Heart left ventricle (tissue), 16 donors: ENCODE measurements around the gene ASB2. TPM values are rescaled to one million over a fixed set of nuclear protein-coding genes. Genes with fewer than 3 reads are reported as not detected.

Experiments used
- ATAC-seq, 4 donors: fragments of 200-7000 bp; cut with Tn5 transposase; one replicate each; pipeline ENCODE4 v1.9.1; 2020 to 2022; ENCODE audit warnings: moderate library complexity in 4 of 4, mild to moderate bottlenecking in 3 of 4, moderate number of reproducible peaks in 1 of 4
- DNase-seq, 5 donors: peaks; one replicate each; pipeline ENCODE4 v3.0.0-alpha.2; 2020
- H3K27ac ChIP-seq, 12 donors: fragments of 200-600 bp; sonication (generic) in 4 of 12; one replicate each; pipeline versions ENCODE4 v1.5.0 to v1.8.0; 2016 to 2022; ENCODE audit warnings: mild to moderate bottlenecking in 2 of 12
- H3K27me3 ChIP-seq, 9 donors: fragments of 200-600 bp; sonication (generic) in 2 of 9; one replicate each; pipeline versions ENCODE4 v1.5.1 to v1.8.0; 2016 to 2022; ENCODE audit warnings: mild to moderate bottlenecking in 3 of 9
- H3K36me3 ChIP-seq, 9 donors: fragments of 200-600 bp; sonication (generic) in 2 of 9; one replicate each; pipeline versions ENCODE4 v1.5.0 to v1.8.0; 2018 to 2022; ENCODE audit warnings: mild to moderate bottlenecking in 2 of 9
- H3K4me1 ChIP-seq, 12 donors: fragments of 200-600 bp; sonication (generic) in 4 of 12; one replicate each; pipeline versions ENCODE4 v1.5.0 to v1.8.0; 2016 to 2022; ENCODE audit warnings: mild to moderate bottlenecking in 3 of 12
- H3K4me3 ChIP-seq, 12 donors: fragments of 200-600 bp; sonication (generic) in 4 of 12; one replicate each; pipeline versions ENCODE4 v1.5.0 to v1.8.0; 2017 to 2022; ENCODE audit warnings: mild to moderate bottlenecking in 9 of 12, moderate library complexity in 4 of 12
- H3K9me3 ChIP-seq, 12 donors: fragments of 200-600 bp; sonication (generic) in 4 of 12; one replicate each; pipeline versions ENCODE4 v1.5.0 to v1.8.0; 2016 to 2022; ENCODE audit warnings: mild to moderate bottlenecking in 1 of 12
- CTCF ChIP-seq, 12 donors: fragments of 200-600 bp; sonication (generic) in 4 of 12; IDR thresholded peaks; one replicate each; pipeline versions ENCODE4 v1.5.0 to v1.8.0; 2018 to 2022; ENCODE audit warnings: antibody characterized with exemption in 12 of 12, mild to moderate bottlenecking in 5 of 12
- POLR2A ChIP-seq, 2 donors: fragments of 450-650 bp; IDR thresholded peaks; one replicate each; pipeline ENCODE4 v1.6.1; 2017; ENCODE audit warnings: antibody characterized with exemption in 2 of 2, mild to moderate bottlenecking in 2 of 2, moderate library complexity in 2 of 2
- WGBS, 4 donors: extraction: QIAGEN DNeasy Blood & Tissue Kit in 2 of 4; methylation state at CpG; one replicate each; pipeline versions ENCODE4 v1.1.5 to v1.1.7; 2013 to 2018; 5-methylcytosine and 5-hydroxymethylcytosine counted together
- intact Hi-C, 10 donors: fragments of 100-400 bp; cut with DNase I; formaldehyde crosslinking; loops; one replicate each; pipeline versions ENCODE4 v1.11.1 to v1.14.2; 2022
- polyA plus RNA-seq, 2 donors: library from polyadenylated mRNA; stranded (reverse); fragments of 200-250 nt; gene quantifications; one replicate each; pipeline ENCODE4 v1.2.3, GENCODE V29; 2013
- total RNA-seq, 9 donors: library from RNA; depleted of rRNA in 2 of 9; stranded (reverse); fragments of >200 nt in 2 of 9; fragmentation: NEBNext Ultra II Directional in 3 of 9; extraction: Animal tissue kit (Norgen Biotek cat#: 25700) in 3 of 9; gene quantifications; one replicate each; pipeline versions ENCODE4 v1.1.0 to v1.2.4, GENCODE V29; 2016 to 2023
- donor health status: ischemic (EF 13 %, LVEDD 7.1; RV severe dilation, severe dysfunction).
- donor health status: healthy with polysubstance abuse.
- donor health status: DM: no; HTN: yes; CAD: no.
- donor health status: DM: no; HTN: no; CAD: no.
- donor health status: ischemic (EF 25% LVEDD 6.9; RV normal size, moderate dysfunction).
- donor health status: ischemic (EF 25% LVEDD 5.7; RV mildly dilated, moderate dysfunction).
- donor health status: healthy.
- donor health status: DM: yes; HTN: yes; CAD: no.
- donor health status: ischemic (EF 35%, LVEDD 5.7; RV mildly dilated, moderate dysfunction).
- donor health status: nonischemic (EF 11% LVEDD 7.7; RV severe dilation, severe dysfunction).
- donor health status: DM: yes; HTN: yes; CAD: no.
- donor health status: PGD.
- donor health status: ischemic (EF 29% LVEDD 5.4; RV normal size, mild dysfunction).
- donor health status: nonischemic (EF 23%, LVEDD 6.1; RV moderate dilation, normal function).

The ASB2 gene
- total and polyA plus RNA-seq, 11 donors = 22.4 to 411 (median 166) TPM

GRCh38 chr14:93974299-93974698, 2.1 kb downstream of the ASB2 start:
- Histone ChIP-seq H3K36me3 (peaks cover 0 to 2% (median 0%) of the 10 kb centered on the region in 9 donors), H3K9me3 (no peaks in the 10 kb centered on the region), H3K4me1 (peaks cover 0 to 86% (median 34%) of the 10 kb centered on the region in 12 donors), H3K4me3 (peak overlapping the region in 11 of 12 donors; percentile 30 to 62 (median 55)), H3K27ac (peak overlapping the region; percentile 57 to 97 (median 92)), H3K27me3 (no peaks in the 10 kb centered on the region)
- DNase-seq (no peak), ATAC-seq (peak; percentile 21 to 43 (median 34))
- intact Hi-C loops = no loop called here
- WGBS, 4 donors = 41 to 57% (median 47%) methylated on average over 6 of the region's 6 CpGs
- TF ChIP-seq CTCF (IDR thresholded peaks at IDR 0.05) (no peak), POLR2A (IDR thresholded peaks at IDR 0.05) (no peak)

- ATAC-seq = peak in 3 of 4 donors; percentile 15 to 32 (median 30)
Observed at GRCh38 chr14:93973607-93974006, 2.8 kb downstream of the ASB2 start.

GRCh38 chr14:93972618-93973205, 3.7 kb downstream of the ASB2 start:
- DNase-seq = peak in 1 of 5 donors; percentile 68
- 51 to 70% (median 60%) methylated on average over 6 of the region's 6 CpGs for WGBS, 4 donors
- ATAC-seq = peak in 2 of 4 donors; percentile 21 to 26

More at GRCh38 chr14:93973607-93974006, 2.8 kb downstream of the ASB2 start:
- Histone ChIP-seq H3K27ac (peak overlapping the region; percentile 57 to 97 (median 92)), H3K9me3 (no peaks in the 10 kb centered on the region), H3K36me3 (peaks cover 0 to 2% (median 0%) of the 10 kb centered on the region in 9 donors), H3K4me1 (peaks cover 0 to 86% (median 40%) of the 10 kb centered on the region in 12 donors), H3K27me3 (no peaks in the 10 kb centered on the region), H3K4me3 (peak overlapping the region in 11 of 12 donors; percentile 30 to 62 (median 55))
- 41 to 56% (median 49%) methylated on average over 5 to 6 of the region's 6 CpGs for WGBS, 4 donors
- peak in 1 of 5 donors; percentile 55 for DNase-seq
- intact Hi-C loops = loop anchor here in 1 of 10 donors (2.0 kb wide), 1 partner anchor 15 kb away; no protein-coding TSS in a partner anchor
- no peak for TF ChIP-seq CTCF (IDR thresholded peaks at IDR 0.05)
- no peak for TF ChIP-seq POLR2A (IDR thresholded peaks at IDR 0.05)

More at GRCh38 chr14:93972618-93973205, 3.7 kb downstream of the ASB2 start:
- TF ChIP-seq POLR2A (IDR thresholded peaks at IDR 0.05) = no peak
- no peak for TF ChIP-seq CTCF (IDR thresholded peaks at IDR 0.05)
- Histone ChIP-seq H3K9me3 (no peaks in the 10 kb centered on the region), H3K4me3 (peak overlapping the region in 9 of 12 donors; percentile 8 to 62 (median 54)), H3K4me1 (peaks cover 0 to 91% (median 48%) of the 10 kb centered on the region in 12 donors), H3K27ac (peak overlapping the region in 11 of 12 donors; percentile 74 to 97 (median 93)), H3K27me3 (no peaks in the 10 kb centered on the region), H3K36me3 (peaks cover 0 to 2% (median 0%) of the 10 kb centered on the region in 9 donors)
- intact Hi-C loops = loop anchor here in 1 of 10 donors (2.0 kb wide), 1 partner anchor 14 kb away; no protein-coding TSS in a partner anchor
